B cell (primary cell): ENCODE measurements around the gene ATP6V0E2. TPM values are rescaled to one million over a fixed set of nuclear protein-coding genes. Genes with fewer than 3 reads are reported as not detected.

Experiments
- ATAC-seq: fragments of 200-7000 bp; cut with Tn5 transposase; one replicate; pipeline ENCODE4 v1.10.0; 2021; ENCODE audit warnings: low read depth, mild to moderate bottlenecking, moderate number of reproducible peaks, moderate library complexity
- CTCF ChIA-PET: fragments of 350-600 bp; sonication (Branson Sonifier 250); formaldehyde crosslinking; loops from one replicate; lab custom pipeline; 2021; ENCODE audit warnings: antibody characterized with exemption, inconsistent platforms; lab: Charles Lee
- POLR2A ChIA-PET: fragments of 350-600 bp; sonication (Branson Sonifier 250); formaldehyde crosslinking; loops from one replicate; lab custom pipeline; 2021; ENCODE audit warnings: antibody characterized with exemption; lab: Charles Lee
- DNase-seq: peaks from one replicate; pipeline ENCODE4 v3.0.0; 2013
- H2AFZ ChIP-seq: 2 replicates; pipeline ENCODE4 v1.6.1; 2012; ENCODE audit warnings: mild to moderate bottlenecking, low read depth, low read length; ENCODE audit not compliant: insufficient read depth, poor library complexity, severe bottlenecking
- H3K27ac ChIP-seq, 2 donors: 1 replicate in 1 of 2; 2 replicates in 1 of 2; pipeline ENCODE4 v1.5.1; 2012 to 2013; ENCODE audit warnings: low read length in 2 of 2, mild to moderate bottlenecking in 2 of 2, moderate library complexity in 1 of 2
- H3K27me3 ChIP-seq, 4 experiments: fragments of 200-600 bp in 1 of 4; sonication (generic) in 1 of 4; replicated peaks in 1 of 4; 1 replicate in 2 of 4; 2 replicates in 2 of 4; pipeline versions ENCODE4 v1.6.1 to v1.7.0; 2013 to 2016; ENCODE audit warnings: low read length in 3 of 4, mild to moderate bottlenecking in 2 of 4, mixed read lengths in 1 of 4, moderate library complexity in 1 of 4; ENCODE audit not compliant: insufficient read depth in 4 of 4, control insufficient read depth in 3 of 4; ENCODE audit errors: control extremely low read depth in 1 of 4
- H3K36me3 ChIP-seq, 2 experiments: replicated peaks in 1 of 2; 1 replicate in 1 of 2; 2 replicates in 1 of 2; pipeline versions ENCODE4 v1.6.1 to v1.7.1; 2013; ENCODE audit warnings: low read length in 1 of 2; ENCODE audit not compliant: insufficient read depth in 2 of 2, control insufficient read depth in 1 of 2; ENCODE audit errors: control extremely low read depth in 1 of 2, extremely low read depth in 1 of 2
- H3K4me1 ChIP-seq, 2 donors: fragments of 200-600 bp in 1 of 2; sonication (generic) in 1 of 2; 1 replicate in 1 of 2; 2 replicates in 1 of 2; pipeline versions ENCODE4 v1.5.1 to v1.6.1; 2013 to 2017; ENCODE audit warnings: low read length in 2 of 2; ENCODE audit not compliant: control insufficient read depth in 2 of 2, insufficient read depth in 2 of 2
- H3K4me2 ChIP-seq: replicated peaks from 2 replicates; pipeline ENCODE3; 2012; ENCODE audit warnings: mild to moderate bottlenecking, low read depth, low read length; ENCODE audit not compliant: poor library complexity, severe bottlenecking
- H3K4me3 ChIP-seq, 5 experiments: fragments of 200-600 bp in 1 of 5; sonication (generic) in 1 of 5; 1 replicate in 3 of 5; 2 replicates in 2 of 5; pipeline versions ENCODE4 v1.5.1 to v1.7.0; 2011 to 2016; ENCODE audit warnings: low read length in 4 of 5, mild to moderate bottlenecking in 4 of 5, low read depth in 2 of 5, control low read depth in 1 of 5, moderate library complexity in 1 of 5; ENCODE audit not compliant: insufficient read depth in 1 of 5; ENCODE audit errors: control extremely low read depth in 1 of 5, extremely low read depth in 1 of 5
- H3K79me2 ChIP-seq: fragments of 200-600 bp; sonication (generic); one replicate; pipeline ENCODE4 v1.6.0; 2016; ENCODE audit warnings: low read length; ENCODE audit not compliant: control insufficient read depth, insufficient read depth
- H3K9ac ChIP-seq: fragments of 200-600 bp; sonication (generic); 2 replicates; pipeline ENCODE4 v1.6.1; 2017; ENCODE audit warnings: mild to moderate bottlenecking, low read length, moderate library complexity
- H3K9me3 ChIP-seq, 3 donors: one replicate each; pipeline versions ENCODE4 v1.6.1 to v1.7.1; 2013; ENCODE audit warnings: low read length in 2 of 3; ENCODE audit not compliant: control insufficient read depth in 2 of 3, insufficient read depth in 1 of 3; ENCODE audit errors: control extremely low read depth in 1 of 3
- H4K20me1 ChIP-seq: 2 replicates; pipeline ENCODE4 v1.6.0; 2012; ENCODE audit warnings: mild to moderate bottlenecking, low read length; ENCODE audit not compliant: insufficient read depth, control insufficient read depth, poor library complexity, severe bottlenecking
- H3K27ac Mint-ChIP-seq: one replicate; pipeline ENCODE4 v1.8.0; 2021; ENCODE audit warnings: mixed read lengths
- H3K27me3 Mint-ChIP-seq: one replicate; pipeline ENCODE4 v1.8.0; 2021; ENCODE audit warnings: mixed read lengths
- H3K4me1 Mint-ChIP-seq: one replicate; pipeline ENCODE4 v1.8.0; 2021; ENCODE audit warnings: mixed read lengths
- H3K4me3 Mint-ChIP-seq: one replicate; pipeline ENCODE4 v1.8.0; 2021; ENCODE audit warnings: mixed read lengths
- H3K9me3 Mint-ChIP-seq: one replicate; pipeline ENCODE4 v1.8.0; 2022; ENCODE audit warnings: mixed read lengths; ENCODE audit not compliant: insufficient read depth
- EZH2 ChIP-seq: IDR thresholded peaks from 2 replicates; pipeline ENCODE4 v1.6.1; 2012; ENCODE audit warnings: borderline replicate concordance, low read depth, mild to moderate bottlenecking, moderate library complexity, low read length; ENCODE audit not compliant: insufficient read depth, poor library complexity, severe bottlenecking
- WGBS: methylation state at CpG from one replicate; pipeline ENCODE4 v1.1.5; 2013; ENCODE audit warnings: missing lambda C conversion rate; ENCODE audit not compliant: insufficient coverage; 5-methylcytosine and 5-hydroxymethylcytosine counted together
- intact Hi-C: fragments of 100-400 bp; cut with micrococcal nuclease; formaldehyde crosslinking; loops from one replicate; pipeline ENCODE4 v1.10.0; 2022
- polyA plus RNA-seq: library from polyadenylated mRNA; depleted of rRNA; stranded (reverse); fragments of >200 nt; gene quantifications from 2 replicates; pipeline ENCODE4 v1.2.3, GENCODE V29; 2012
- total RNA-seq, 2 donors: library from RNA; stranded (reverse); fragments of 120-200 nt in 1 of 2; gene quantifications; 1 replicate in 1 of 2; 2 replicates in 1 of 2; pipeline versions ENCODE4 v1.2.3 to v1.2.4, GENCODE V29; 2013 to 2022
- TF ChIP-seq, protein P1 (sequence below): fragments of 200-600 bp; IDR thresholded peaks from one replicate; pipeline ENCODE4 v1.8.0; 2022; ENCODE audit warnings: antibody characterized with exemption, mild to moderate bottlenecking

ATP6V0E2 gene
- total and polyA plus RNA-seq, 2 donors (not counting 1 experiment from before 2014, with no cell fraction given), result 13.5 to 49.6 TPM

DNA sequence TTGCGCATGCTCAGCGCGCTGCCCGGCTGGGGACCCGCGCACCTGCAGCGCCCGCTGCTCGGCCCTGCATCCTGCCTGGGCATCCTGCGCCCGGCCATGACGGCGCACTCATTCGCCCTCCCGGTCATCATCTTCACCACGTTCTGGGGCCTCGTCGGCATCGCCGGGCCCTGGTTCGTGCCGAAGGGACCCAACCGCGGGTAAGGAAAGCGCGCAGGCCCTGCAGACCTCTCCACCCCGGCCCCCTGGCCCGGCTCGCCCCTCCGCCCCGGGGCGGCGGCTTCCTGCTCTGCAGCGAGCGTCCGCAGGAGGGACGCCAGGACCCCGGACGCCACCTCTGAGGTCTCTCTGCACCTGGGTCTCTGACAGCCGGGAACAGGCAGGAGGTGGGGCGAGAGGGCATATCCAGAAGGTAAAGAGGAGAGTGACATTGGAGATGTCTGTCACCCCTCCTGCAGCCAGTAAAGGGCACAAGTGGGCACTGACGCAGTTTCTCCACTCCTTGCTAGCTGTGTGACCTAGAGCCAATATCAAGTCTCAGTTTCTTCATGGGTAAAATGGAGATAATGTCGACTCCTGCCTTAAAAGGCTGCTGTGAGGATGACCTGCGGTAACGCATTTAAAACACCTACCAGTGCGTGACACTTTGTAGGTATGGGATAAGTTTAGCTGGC is 338 bp downstream of the ATP6V0E2 start:
- Histone ChIP-seq H3K4me1 (peaks cover 32 to 33% of the 10 kb centered on the region in 2 donors), H3K79me2 (peaks cover 12% of the 10 kb centered on the region), H3K9me3 (no peaks in the 10 kb centered on the region), H3K27me3 (no peaks in the 10 kb centered on the region), H3K9ac (peak overlapping the region; percentile 80), H2AFZ (peak overlapping the region; percentile 98), H3K4me3 (peak overlapping the region in 4 of 5 experiments; percentile 66 to 90 (median 75)), H4K20me1 (no peaks in the 10 kb centered on the region), H3K36me3 (peaks cover 0 to 7% of the 10 kb centered on the region in 2 experiments), H3K4me2 (peak overlapping the region; percentile 95), H3K27ac (peak overlapping the region in 1 of 2 donors; percentile 66)
- no peak for TF ChIP-seq EZH2
- TF ChIP-seq, protein P1, sequence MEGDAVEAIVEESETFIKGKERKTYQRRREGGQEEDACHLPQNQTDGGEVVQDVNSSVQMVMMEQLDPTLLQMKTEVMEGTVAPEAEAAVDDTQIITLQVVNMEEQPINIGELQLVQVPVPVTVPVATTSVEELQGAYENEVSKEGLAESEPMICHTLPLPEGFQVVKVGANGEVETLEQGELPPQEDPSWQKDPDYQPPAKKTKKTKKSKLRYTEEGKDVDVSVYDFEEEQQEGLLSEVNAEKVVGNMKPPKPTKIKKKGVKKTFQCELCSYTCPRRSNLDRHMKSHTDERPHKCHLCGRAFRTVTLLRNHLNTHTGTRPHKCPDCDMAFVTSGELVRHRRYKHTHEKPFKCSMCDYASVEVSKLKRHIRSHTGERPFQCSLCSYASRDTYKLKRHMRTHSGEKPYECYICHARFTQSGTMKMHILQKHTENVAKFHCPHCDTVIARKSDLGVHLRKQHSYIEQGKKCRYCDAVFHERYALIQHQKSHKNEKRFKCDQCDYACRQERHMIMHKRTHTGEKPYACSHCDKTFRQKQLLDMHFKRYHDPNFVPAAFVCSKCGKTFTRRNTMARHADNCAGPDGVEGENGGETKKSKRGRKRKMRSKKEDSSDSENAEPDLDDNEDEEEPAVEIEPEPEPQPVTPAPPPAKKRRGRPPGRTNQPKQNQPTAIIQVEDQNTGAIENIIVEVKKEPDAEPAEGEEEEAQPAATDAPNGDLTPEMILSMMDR, result no peak
- intact Hi-C loops, result loop anchor here (1.0 to 10.0 kb wide), 4 partner anchors 36 to 379 kb away; partner anchors contain the start of genes ZNF746 and ZNF862
- H3K4me1 Mint-ChIP-seq, result peaks cover 36% of the 10 kb centered on the region
- H3K27ac Mint-ChIP-seq, result peak overlapping the region; percentile 73
- DNase-seq, result no peak
- no peaks in the 10 kb centered on the region for H3K27me3 Mint-ChIP-seq
- ChIA-PET POLR2A (no interaction called here), CTCF (no interaction called here)
- no peaks in the 10 kb centered on the region for H3K9me3 Mint-ChIP-seq
- ATAC-seq, result no peak
- H3K4me3 Mint-ChIP-seq, result peak overlapping the region; percentile 90
- WGBS, result 3% methylated on average over 43 of the region's 46 CpGs

DNA sequence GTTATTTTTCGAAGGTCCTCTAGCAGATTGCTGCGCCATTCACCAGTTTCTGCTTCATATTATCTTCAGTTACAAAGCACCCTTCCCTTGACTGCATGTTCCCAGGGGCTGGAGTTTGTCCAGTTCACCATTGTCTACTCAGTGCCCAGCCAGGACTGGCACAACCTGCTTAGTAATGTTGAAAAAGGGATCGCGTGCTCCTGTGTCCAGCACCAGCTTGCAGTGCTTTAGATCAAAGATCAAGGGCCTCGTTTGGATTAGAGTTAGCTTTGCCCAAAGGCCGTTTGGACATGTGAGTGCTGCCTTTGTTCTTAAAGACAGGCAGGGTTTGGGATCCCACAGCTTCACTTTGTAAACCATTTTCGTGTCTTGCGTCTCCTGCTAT is 867 bp downstream of the ATP6V0E2 start:
- H3K36me3 ChIP-seq, result peaks cover 0 to 7% of the 10 kb centered on the region in 2 experiments
- CTCF ChIA-PET, result no interaction called here
- POLR2A ChIA-PET, result no interaction called here
- H3K9me3 ChIP-seq, result no peaks in the 10 kb centered on the region
- H3K4me1 ChIP-seq, result peaks cover 26 to 28% of the 10 kb centered on the region in 2 donors
- H3K27me3 ChIP-seq, result no peaks in the 10 kb centered on the region
- Mint-ChIP-seq H3K9me3 (no peaks in the 10 kb centered on the region), H3K27me3 (no peaks in the 10 kb centered on the region), H3K4me1 (peaks cover 35% of the 10 kb centered on the region), H3K4me3 (peak overlapping the region; percentile 90), H3K27ac (no peak overlapping the region)
- H3K27ac ChIP-seq, result no peak overlapping the region
- no peak for ATAC-seq
- TF ChIP-seq, protein P1, result no peak
- TF ChIP-seq EZH2, result no peak
- intact Hi-C loops, result loop anchor here (5.0 to 10.0 kb wide), 2 partner anchors 157 to 380 kb away; partner anchors contain the start of gene ZNF746
- H3K79me2 ChIP-seq, result peaks cover 12% of the 10 kb centered on the region
- peak overlapping the region in 4 of 5 experiments; percentile 66 to 90 (median 75) for H3K4me3 ChIP-seq
- peak overlapping the region; percentile 80 for H3K9ac ChIP-seq
- H3K4me2 ChIP-seq, result peak overlapping the region; percentile 95
- no peak for DNase-seq
- 96% methylated on average over 6 of the region's 8 CpGs for WGBS
- H4K20me1 ChIP-seq, result no peaks in the 10 kb centered on the region
- H2AFZ ChIP-seq, result peak overlapping the region; percentile 98
